MM.1S (cell line): ENCODE measurements around the gene TMIE.

ENCODE experiments used
- CTCF ChIP-seq: fragments of 300-600 bp; sonication (generic); IDR thresholded peaks from 2 replicates; pipeline ENCODE4 v1.5.1; 2016; ENCODE audit warnings: antibody characterized with exemption, low read length, mixed read lengths
- EZH2 ChIP-seq: fragments of 300-600 bp; sonication (generic); optimal IDR thresholded peaks from 2 replicates; pipeline ENCODE3; 2017; ENCODE audit warnings: low read depth, mild to moderate bottlenecking, antibody characterized with exemption, low read length, mixed read lengths
- EZH2phosphoT487 ChIP-seq: fragments of 300-600 bp; sonication (generic); IDR thresholded peaks from 2 replicates; pipeline ENCODE4 v1.6.1; 2018; ENCODE audit warnings: antibody characterized with exemption, low read length

- TF ChIP-seq CTCF, result no peak
- no peak for TF ChIP-seq EZH2phosphoT487
- TF ChIP-seq EZH2, result no peak
Observed at GRCh38 chr3:46707601-46708011, 6.4 kb downstream of the TMIE start.
